H9 (cell line): Measurements from ENCODE around the gene KNSTRN. TPM values are rescaled to one million over a fixed set of nuclear protein-coding genes. Genes with fewer than 3 reads are reported as not detected.

Experiments
- DNase-seq: peaks from one replicate; pipeline ENCODE4 v3.0.0-alpha.2; 2017
- H2AFZ ChIP-seq: one replicate; pipeline ENCODE4 v1.6.1; 2013; ENCODE audit warnings: mild to moderate bottlenecking, low read length, control low read depth, moderate library complexity
- H2AK5ac ChIP-seq: 2 replicates; pipeline ENCODE4 v1.6.1; 2013; ENCODE audit warnings: low read length, control low read depth, mixed read lengths; ENCODE audit not compliant: insufficient read length
- H2BK120ac ChIP-seq: one replicate; pipeline ENCODE4 v1.6.1; 2013; ENCODE audit warnings: low read depth, mild to moderate bottlenecking, low read length, control low read depth, inconsistent platforms; ENCODE audit not compliant: poor library complexity, severe bottlenecking
- H2BK12ac ChIP-seq: 2 replicates; pipeline ENCODE4 v1.6.1; 2013; ENCODE audit warnings: low read length, control low read depth, mixed read lengths, low read depth; ENCODE audit not compliant: insufficient read length
- H2BK15ac ChIP-seq: 2 replicates; pipeline ENCODE4 v1.6.1; 2013; ENCODE audit warnings: low read depth, low read length, control low read depth
- H2BK20ac ChIP-seq: one replicate; pipeline ENCODE4 v1.6.1; 2013; ENCODE audit warnings: low read depth, mild to moderate bottlenecking, low read length, control low read depth, inconsistent platforms; ENCODE audit not compliant: poor library complexity, severe bottlenecking
- H2BK5ac ChIP-seq: 2 replicates; pipeline ENCODE4 v1.6.1; 2013; ENCODE audit warnings: low read length, control low read depth, mixed read lengths; ENCODE audit not compliant: insufficient read length
- H3K14ac ChIP-seq: 2 replicates; pipeline ENCODE4 v1.6.1; 2013; ENCODE audit warnings: low read length, control low read depth; ENCODE audit not compliant: insufficient read depth
- H3K18ac ChIP-seq: 2 replicates; pipeline ENCODE4 v1.6.1; 2013; ENCODE audit warnings: low read depth, mild to moderate bottlenecking, mixed read lengths, low read length, control low read depth; ENCODE audit not compliant: insufficient read length
- H3K23ac ChIP-seq: 2 replicates; pipeline ENCODE4 v1.6.1; 2013; ENCODE audit warnings: low read length, control low read depth, mixed read lengths, low read depth; ENCODE audit not compliant: insufficient read length
- H3K23me2 ChIP-seq: 2 replicates; pipeline ENCODE4 v1.6.1; 2013; ENCODE audit warnings: low read depth, mild to moderate bottlenecking, mixed read lengths, low read length, control low read depth; ENCODE audit not compliant: insufficient read length, poor library complexity, severe bottlenecking
- H3K27ac ChIP-seq: 2 replicates; pipeline ENCODE4 v1.5.1; 2013; ENCODE audit warnings: low read length, control low read depth, mixed read lengths, low read depth; ENCODE audit not compliant: insufficient read length
- H3K27me3 ChIP-seq: 2 replicates; pipeline ENCODE4 v1.6.1; 2013; ENCODE audit warnings: low read length, control low read depth, inconsistent platforms; ENCODE audit not compliant: insufficient read depth
- H3K4ac ChIP-seq: 2 replicates; pipeline ENCODE4 v1.6.1; 2013; ENCODE audit warnings: low read depth, mild to moderate bottlenecking, control low read depth, inconsistent platforms, low read length, moderate library complexity
- H3K4me1 ChIP-seq: 2 replicates; pipeline ENCODE4 v1.6.1; 2013; ENCODE audit warnings: low read length, control low read depth, inconsistent platforms; ENCODE audit not compliant: insufficient read depth
- H3K4me2 ChIP-seq: 2 replicates; pipeline ENCODE4 v1.6.1; 2013; ENCODE audit warnings: low read length, control low read depth, mixed read lengths; ENCODE audit not compliant: insufficient read length, insufficient read depth
- H3K56ac ChIP-seq: 2 replicates; pipeline ENCODE4 v1.6.1; 2013; ENCODE audit warnings: low read depth, mild to moderate bottlenecking, mixed read lengths, low read length, control low read depth; ENCODE audit not compliant: insufficient read length
- H3K79me1 ChIP-seq: 2 replicates; pipeline ENCODE4 v1.6.1; 2013; ENCODE audit warnings: low read depth, mild to moderate bottlenecking, moderate library complexity, low read length, control low read depth, inconsistent platforms; ENCODE audit not compliant: insufficient read depth, poor library complexity, severe bottlenecking
- H3K79me2 ChIP-seq: 2 replicates; pipeline ENCODE4 v1.6.1; 2013; ENCODE audit warnings: low read length, control low read depth, inconsistent platforms; ENCODE audit not compliant: insufficient read depth
- H3K9ac ChIP-seq: 2 replicates; pipeline ENCODE4 v1.6.1; 2013; ENCODE audit warnings: low read length, control low read depth, mixed read lengths; ENCODE audit not compliant: insufficient read length; ENCODE audit errors: extremely low read depth
- H3K9me3 ChIP-seq: one replicate; pipeline ENCODE4 v1.6.1; 2013; ENCODE audit warnings: low read depth, low read length, inconsistent platforms; ENCODE audit not compliant: control insufficient read depth
- H3T11ph ChIP-seq: one replicate; pipeline ENCODE4 v1.6.1; 2013; ENCODE audit warnings: mild to moderate bottlenecking, low read length, control low read depth, inconsistent platforms
- H4K20me1 ChIP-seq: one replicate; pipeline ENCODE4 v1.6.1; 2013; ENCODE audit not compliant: control insufficient read depth, insufficient read length, insufficient read depth
- H4K5ac ChIP-seq: 2 replicates; pipeline ENCODE4 v1.6.1; 2013; ENCODE audit warnings: low read depth, mild to moderate bottlenecking, mixed read lengths, low read length, control low read depth; ENCODE audit not compliant: insufficient read length
- H4K8ac ChIP-seq: replicated peaks from 2 replicates; pipeline ENCODE4 v1.6.1; 2013; ENCODE audit warnings: low read length, control low read depth, mixed read lengths, low read depth; ENCODE audit not compliant: insufficient read length
- H4K91ac ChIP-seq: 2 replicates; pipeline ENCODE4 v1.6.1; 2013; ENCODE audit warnings: low read depth, mild to moderate bottlenecking, moderate library complexity, mixed read lengths, low read length, control low read depth; ENCODE audit not compliant: insufficient read length
- H3K27ac Mint-ChIP-seq, 3 experiments: 2 replicates in 2 of 3; 3 replicates in 1 of 3; pipeline ENCODE4 v1.8.0; 2020 to 2021; ENCODE audit warnings: mixed read lengths in 3 of 3, mild to moderate bottlenecking in 1 of 3, moderate library complexity in 1 of 3
- H3K27me3 Mint-ChIP-seq: 2 replicates; pipeline ENCODE4 v1.8.0; 2021; ENCODE audit warnings: low read depth, mild to moderate bottlenecking, moderate library complexity, mixed read lengths
- H3K36me3 Mint-ChIP-seq, 3 experiments: 2 replicates in 2 of 3; 3 replicates in 1 of 3; pipeline ENCODE4 v1.8.0; 2020 to 2021; ENCODE audit warnings: low read depth in 3 of 3, mixed read lengths in 3 of 3; ENCODE audit not compliant: insufficient read depth in 1 of 3
- H3K4me1 Mint-ChIP-seq, 2 experiments: 2 replicates each; pipeline ENCODE4 v1.8.0; 2020; ENCODE audit warnings: mixed read lengths in 2 of 2
- H3K4me3 Mint-ChIP-seq, 2 experiments: 2 replicates in 1 of 2; 3 replicates in 1 of 2; pipeline ENCODE4 v1.8.0; 2020 to 2021; ENCODE audit warnings: mild to moderate bottlenecking in 2 of 2, mixed read lengths in 2 of 2, moderate library complexity in 1 of 2
- H3K9me3 Mint-ChIP-seq, 2 experiments: 2 replicates in 1 of 2; 3 replicates in 1 of 2; pipeline ENCODE4 v1.8.0; 2020; ENCODE audit warnings: mild to moderate bottlenecking in 2 of 2, mixed read lengths in 2 of 2, moderate library complexity in 1 of 2
- CTCF ChIP-seq: fragments of 200-600 bp; sonication (generic); conservative IDR thresholded peaks from 3 replicates; pipeline ENCODE4 v1.8.0; 2021; ENCODE audit warnings: antibody characterized with exemption, mild to moderate bottlenecking
- WGBS: extraction: QIAGEN DNeasy Blood & Tissue Kit; methylation state at CpG from one replicate; pipeline ENCODE4 v1.1.7; 2013; ENCODE audit warnings: missing lambda C conversion rate, low lambda C conversion rate, mixed read lengths; ENCODE audit not compliant: insufficient read length; ENCODE audit errors: extremely low coverage; 5-methylcytosine and 5-hydroxymethylcytosine counted together
- total RNA-seq: library from RNA; stranded (reverse); gene quantifications from 2 replicates; pipeline ENCODE4 v1.2.1, GENCODE V29; 2021

The KNSTRN gene
- total RNA-seq, 1 experiment from 2014 or later: 53.9 TPM

GRCh38 chr15:40428185-40428584 is 45.7 kb downstream of the KNSTRN start:
- H3K9me3 ChIP-seq: no peaks in the 10 kb centered on the region
- H4K91ac ChIP-seq: no peak overlapping the region
- peaks cover 6% of the 10 kb centered on the region; the same call in 1 of the 2 replicates for H3K4me1 ChIP-seq
- peaks cover 30% of the 10 kb centered on the region for H3K27me3 Mint-ChIP-seq
- no peak overlapping the region for H3K4me2 ChIP-seq
- WGBS: no CpG with 5 or more reads among the region's 4 CpGs
- no peak overlapping the region for H3K27ac Mint-ChIP-seq
- H3K4ac ChIP-seq: no peak overlapping the region
- no peaks in the 10 kb centered on the region; the same call in 1 of the 2 replicates for H3K27me3 ChIP-seq
- no peak overlapping the region for H4K8ac ChIP-seq
- H3K9me3 Mint-ChIP-seq: no peaks in the 10 kb centered on the region
- no peak overlapping the region for H3K4me3 Mint-ChIP-seq
- no peak overlapping the region for H2AK5ac ChIP-seq
- H4K5ac ChIP-seq: no peak overlapping the region
- no peak overlapping the region for H2BK15ac ChIP-seq
- H2BK5ac ChIP-seq: no peak overlapping the region
- no peaks in the 10 kb centered on the region for H3K36me3 Mint-ChIP-seq
- H3K23ac ChIP-seq: no peak overlapping the region
- H3K23me2 ChIP-seq: no peaks in the 10 kb centered on the region
- peaks cover 22 to 23% of the 10 kb centered on the region in 2 experiments for H3K4me1 Mint-ChIP-seq
- H2AFZ ChIP-seq: no peak overlapping the region
- no peak overlapping the region for H3K18ac ChIP-seq
- H3K56ac ChIP-seq: no peak overlapping the region
- H3K14ac ChIP-seq: no peak overlapping the region
- no peaks in the 10 kb centered on the region for H3K79me2 ChIP-seq
- H2BK20ac ChIP-seq: no peak overlapping the region
- H2BK120ac ChIP-seq: no peak overlapping the region
- no peak overlapping the region for H3K27ac ChIP-seq
- TF ChIP-seq CTCF: no peak
- H4K20me1 ChIP-seq: no peaks in the 10 kb centered on the region
- no peak for DNase-seq
- no peak overlapping the region for H2BK12ac ChIP-seq
- H3K9ac ChIP-seq: no peak overlapping the region
- no peak overlapping the region for H3T11ph ChIP-seq
- H3K79me1 ChIP-seq: no peaks in the 10 kb centered on the region
